Lower leg skin (tissue), 3 donors: ENCODE measurements around the gene RBM6.

Experiments
- POLR2A ChIP-seq, 2 donors: fragments of 450-650 bp; IDR thresholded peaks; one replicate each; pipeline ENCODE4 v1.6.1; 2016 to 2017; ENCODE audit warnings: antibody characterized with exemption in 2 of 2, mild to moderate bottlenecking in 1 of 2, moderate library complexity in 1 of 2
- TF ChIP-seq, protein P1 (sequence below), 3 donors: fragments of 450-650 bp; IDR thresholded peaks; one replicate each; pipeline ENCODE4 v1.5.1; 2016; ENCODE audit warnings: antibody characterized with exemption in 3 of 3, mild to moderate bottlenecking in 3 of 3, moderate library complexity in 2 of 3

DNA sequence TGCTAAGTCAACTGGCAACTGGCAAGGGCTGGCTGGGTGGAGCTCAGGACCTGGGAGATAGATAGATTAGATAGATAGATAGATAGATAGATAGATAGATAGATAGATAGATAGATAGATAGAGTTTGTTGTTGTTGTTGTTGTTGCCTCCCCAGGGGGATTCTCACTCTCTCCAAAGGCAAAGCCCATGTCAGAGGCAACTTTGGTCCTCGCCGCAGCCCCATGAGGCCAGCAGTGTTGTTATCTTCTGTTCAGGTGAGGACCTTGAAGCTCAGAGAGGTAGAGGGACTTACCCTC is 28.9 kb upstream of the RBM6 start:
- TF ChIP-seq, protein P1, sequence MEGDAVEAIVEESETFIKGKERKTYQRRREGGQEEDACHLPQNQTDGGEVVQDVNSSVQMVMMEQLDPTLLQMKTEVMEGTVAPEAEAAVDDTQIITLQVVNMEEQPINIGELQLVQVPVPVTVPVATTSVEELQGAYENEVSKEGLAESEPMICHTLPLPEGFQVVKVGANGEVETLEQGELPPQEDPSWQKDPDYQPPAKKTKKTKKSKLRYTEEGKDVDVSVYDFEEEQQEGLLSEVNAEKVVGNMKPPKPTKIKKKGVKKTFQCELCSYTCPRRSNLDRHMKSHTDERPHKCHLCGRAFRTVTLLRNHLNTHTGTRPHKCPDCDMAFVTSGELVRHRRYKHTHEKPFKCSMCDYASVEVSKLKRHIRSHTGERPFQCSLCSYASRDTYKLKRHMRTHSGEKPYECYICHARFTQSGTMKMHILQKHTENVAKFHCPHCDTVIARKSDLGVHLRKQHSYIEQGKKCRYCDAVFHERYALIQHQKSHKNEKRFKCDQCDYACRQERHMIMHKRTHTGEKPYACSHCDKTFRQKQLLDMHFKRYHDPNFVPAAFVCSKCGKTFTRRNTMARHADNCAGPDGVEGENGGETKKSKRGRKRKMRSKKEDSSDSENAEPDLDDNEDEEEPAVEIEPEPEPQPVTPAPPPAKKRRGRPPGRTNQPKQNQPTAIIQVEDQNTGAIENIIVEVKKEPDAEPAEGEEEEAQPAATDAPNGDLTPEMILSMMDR (IDR thresholded peaks at IDR 0.05), result no peak
- no peak for TF ChIP-seq POLR2A (IDR thresholded peaks at IDR 0.05)
